ENCODE data around the gene SETD9.

GRCh38 chr5:56958595-56958994 is 49.2 kb downstream of the SETD9 start:
- no peak for TF ChIP-seq ZBTB1 (CRISPR knock-in tag; IDR thresholded peaks at IDR 0.05; ENCODE audit: borderline replicate concordance)
- TF ChIP-seq MAZ (IDR thresholded peaks at IDR 0.05; ENCODE audit: borderline replicate concordance, low read depth, low read length): no peak
- TF ChIP-seq MAZ (CRISPR knock-in tag; IDR thresholded peaks at IDR 0.05; ENCODE audit: low read depth): no peak
- no peak for TF ChIP-seq CTCF (CRISPR knock-in tag; IDR thresholded peaks at IDR 0.05)
- no peak for TF ChIP-seq GABPB1 (CRISPR knock-in tag; IDR thresholded peaks at IDR 0.05)
- TF ChIP-seq PCBP2 (optimal IDR thresholded peaks at IDR 0.05; ENCODE audit: low read depth, low read length, poor library complexity, severe bottlenecking): no peak

Data from HepG2 (cell line).